ENCODE results near the gene TLE5.
"Not testable (repeated sequence)": the region's sequence is repeated elsewhere in the genome, so short reads cannot be mapped to it uniquely, and the experiment has no call there.

TLE5 gene

GRCh38 chr19:3041761-3042620, 20.3 kb downstream of the TLE5 start:
- peak overlapping the region; percentile 55 to 64 for H3K9ac ChIP-seq (ENCODE audit: low read length in 2 of 2)
- peaks cover 11% of the 10 kb centered on the region for H3K4me1 ChIP-seq (ENCODE audit: control insufficient read depth, insufficient read depth, low read length)
- H3K27ac ChIP-seq (ENCODE audit: low read length): peak overlapping the region; percentile 31
- no peaks in the 10 kb centered on the region for H3K36me3 ChIP-seq (ENCODE audit: control insufficient read depth in 2 of 2, insufficient read depth in 2 of 2, low read length in 2 of 2)
- H3K9me3 ChIP-seq (ENCODE audit: control insufficient read depth in 2 of 2, low read length in 2 of 2): no peaks in the 10 kb centered on the region
- H3K27me3 ChIP-seq (ENCODE audit: control insufficient read depth in 1 of 2, insufficient read depth in 2 of 2, low read length in 2 of 2): no peaks in the 10 kb centered on the region
- H3K4me3 ChIP-seq (ENCODE audit: low read length in 2 of 2): peak overlapping the region; percentile 47 to 62

GRCh38 chr19:3041327-3041726, 21.0 kb downstream of the TLE5 start:
- H3K4me1 ChIP-seq (ENCODE audit: control insufficient read depth, insufficient read depth, low read length): peaks cover 13% of the 10 kb centered on the region
- H3K27me3 ChIP-seq (ENCODE audit: control insufficient read depth in 1 of 2, insufficient read depth in 2 of 2, low read length in 2 of 2): no peaks in the 10 kb centered on the region
- H3K9ac ChIP-seq (ENCODE audit: low read length in 2 of 2): no peak overlapping the region
- H3K27ac ChIP-seq (ENCODE audit: low read length): no peak overlapping the region
- H3K36me3 ChIP-seq (ENCODE audit: control insufficient read depth in 2 of 2, insufficient read depth in 2 of 2, low read length in 2 of 2): no peaks in the 10 kb centered on the region
- no peaks in the 10 kb centered on the region for H3K9me3 ChIP-seq (ENCODE audit: control insufficient read depth in 2 of 2, low read length in 2 of 2)
- H3K4me3 ChIP-seq (ENCODE audit: low read length in 2 of 2): peak overlapping the region in 1 of 2 donors; percentile 40

- no peaks in the 10 kb centered on the region for H3K9me3 ChIP-seq (ENCODE audit: control insufficient read depth in 2 of 2, low read length in 2 of 2)
- H3K27me3 ChIP-seq (ENCODE audit: control insufficient read depth in 1 of 2, insufficient read depth in 2 of 2, low read length in 2 of 2): no peaks in the 10 kb centered on the region
- no peak overlapping the region for H3K27ac ChIP-seq (ENCODE audit: low read length)
- H3K4me1 ChIP-seq (ENCODE audit: control insufficient read depth, insufficient read depth, low read length): peaks cover 24% of the 10 kb centered on the region
- H3K36me3 ChIP-seq (ENCODE audit: control insufficient read depth in 2 of 2, insufficient read depth in 2 of 2, low read length in 2 of 2): no peaks in the 10 kb centered on the region
- H3K4me3 ChIP-seq (ENCODE audit: low read length in 2 of 2): no peak overlapping the region
- no peak overlapping the region for H3K9ac ChIP-seq (ENCODE audit: low read length in 2 of 2)
Measured at GRCh38 chr19:3039641-3040077, 22.6 kb downstream of the TLE5 start.

GRCh38 chr19:3039125-3039524, 23.2 kb downstream of the TLE5 start:
- Histone ChIP-seq H3K4me1 (ENCODE audit: control insufficient read depth, insufficient read depth, low read length) (peaks cover 28% of the 10 kb centered on the region), H3K9ac (ENCODE audit: low read length in 2 of 2) (no peak overlapping the region), H3K4me3 (ENCODE audit: low read length in 2 of 2) (no peak overlapping the region), H3K27ac (ENCODE audit: low read length) (no peak overlapping the region), H3K9me3 (ENCODE audit: control insufficient read depth in 2 of 2, low read length in 2 of 2) (no peaks in the 10 kb centered on the region), H3K36me3 (ENCODE audit: control insufficient read depth in 2 of 2, insufficient read depth in 2 of 2, low read length in 2 of 2) (no peaks in the 10 kb centered on the region), H3K27me3 (ENCODE audit: control insufficient read depth in 1 of 2, insufficient read depth in 2 of 2, low read length in 2 of 2) (no peaks in the 10 kb centered on the region)

GRCh38 chr19:3038214-3038613, 24.1 kb downstream of the TLE5 start:
- Histone ChIP-seq H3K9ac (ENCODE audit: low read length in 2 of 2) (no peak overlapping the region), H3K27me3 (ENCODE audit: control insufficient read depth in 1 of 2, insufficient read depth in 2 of 2, low read length in 2 of 2) (no peaks in the 10 kb centered on the region), H3K9me3 (ENCODE audit: control insufficient read depth in 2 of 2, low read length in 2 of 2) (no peaks in the 10 kb centered on the region), H3K27ac (ENCODE audit: low read length) (no peak overlapping the region), H3K36me3 (ENCODE audit: control insufficient read depth in 2 of 2, insufficient read depth in 2 of 2, low read length in 2 of 2) (no peaks in the 10 kb centered on the region), H3K4me3 (ENCODE audit: low read length in 2 of 2) (no peak overlapping the region), H3K4me1 (ENCODE audit: control insufficient read depth, insufficient read depth, low read length) (peaks cover 30% of the 10 kb centered on the region)

DNA sequence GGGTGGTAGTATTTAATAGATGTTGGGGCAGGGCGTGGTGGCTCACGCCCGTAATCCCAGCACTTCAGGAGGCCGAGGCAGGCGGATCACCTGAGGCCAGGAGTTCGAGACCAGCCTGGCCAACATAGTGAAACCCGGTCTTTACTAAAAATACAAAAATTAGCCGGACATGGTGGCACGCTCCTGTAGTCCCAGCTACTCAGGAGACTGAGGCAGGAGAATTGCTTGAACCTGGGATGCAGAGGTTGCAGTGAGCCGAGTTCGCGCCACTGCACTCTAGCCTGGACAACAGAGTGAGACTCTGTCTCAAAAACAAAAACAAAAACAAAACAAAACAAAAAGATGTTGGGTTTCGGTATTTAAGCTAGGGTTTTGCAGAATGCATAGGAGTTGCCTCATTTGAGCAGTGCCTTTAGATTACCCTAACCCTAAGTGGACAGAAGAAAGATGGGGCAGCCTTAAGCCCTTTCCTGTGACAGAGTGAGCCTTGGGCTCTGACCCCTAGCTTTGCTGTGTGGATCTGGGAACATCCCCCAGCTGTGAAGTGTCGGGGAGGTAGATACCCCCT, 25.2 kb downstream of the TLE5 start:
- not testable (repeated sequence) for H3K27ac ChIP-seq (ENCODE audit: low read length); H3K27me3 ChIP-seq (ENCODE audit: control insufficient read depth in 1 of 2, insufficient read depth in 2 of 2, low read length in 2 of 2); H3K36me3 ChIP-seq (ENCODE audit: control insufficient read depth in 2 of 2, insufficient read depth in 2 of 2, low read length in 2 of 2); H3K9ac ChIP-seq (ENCODE audit: low read length in 2 of 2); H3K4me3 ChIP-seq (ENCODE audit: low read length in 2 of 2); H3K9me3 ChIP-seq (ENCODE audit: control insufficient read depth in 2 of 2, low read length in 2 of 2)
- peaks cover 27% of the 10 kb centered on the region for H3K4me1 ChIP-seq (ENCODE audit: control insufficient read depth, insufficient read depth, low read length)

DNA sequence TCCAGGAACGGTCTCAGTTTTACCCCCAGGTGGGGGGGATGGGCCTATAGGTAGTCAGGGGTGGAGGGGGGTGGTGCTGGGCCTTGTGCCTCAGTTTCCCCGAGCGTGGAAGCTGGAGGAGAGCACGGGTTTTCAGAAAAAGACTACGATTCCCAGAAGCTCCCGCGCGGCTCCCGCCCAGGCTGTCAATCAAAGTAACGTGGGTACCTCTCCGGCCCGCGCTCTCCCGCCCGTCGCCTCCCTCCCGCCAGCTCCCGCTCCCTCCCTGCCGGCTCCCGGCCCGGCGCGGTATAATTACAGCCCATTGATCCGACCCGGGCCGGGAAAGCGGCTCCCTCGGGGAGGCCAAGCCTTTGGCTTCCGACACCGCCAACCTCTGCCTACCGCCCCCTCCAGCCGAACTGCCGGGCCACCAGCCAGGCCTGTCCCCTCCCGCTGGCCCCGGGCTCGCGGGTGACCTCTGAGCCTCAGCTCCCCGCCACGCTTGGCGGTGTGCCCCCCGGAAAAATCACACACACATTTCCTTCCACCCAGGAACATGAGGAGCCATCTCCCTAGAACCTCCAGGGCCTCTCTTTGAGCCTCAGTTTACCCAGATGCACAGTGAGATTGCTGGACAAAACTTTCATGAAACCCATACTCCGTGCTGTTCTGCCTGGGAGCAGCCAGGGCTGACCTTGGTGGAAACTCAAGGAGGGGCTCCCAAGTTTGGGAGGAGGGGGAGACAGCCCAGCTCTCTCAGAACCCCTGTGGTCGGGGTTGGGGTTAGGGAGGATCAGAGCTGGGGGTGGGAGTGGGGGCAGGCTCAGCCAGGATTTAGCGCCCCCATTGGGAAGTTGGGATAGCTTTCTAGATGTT, 25.9 kb downstream of the TLE5 start:
- Histone ChIP-seq H3K4me3 (ENCODE audit: low read length in 2 of 2) (peak overlapping the region; percentile 87 to 92), H3K4me1 (ENCODE audit: control insufficient read depth, insufficient read depth, low read length) (peaks cover 21% of the 10 kb centered on the region), H3K27me3 (ENCODE audit: control insufficient read depth in 1 of 2, insufficient read depth in 2 of 2, low read length in 2 of 2) (no peaks in the 10 kb centered on the region), H3K36me3 (ENCODE audit: control insufficient read depth in 2 of 2, insufficient read depth in 2 of 2, low read length in 2 of 2) (no peaks in the 10 kb centered on the region), H3K9me3 (ENCODE audit: control insufficient read depth in 2 of 2, low read length in 2 of 2) (no peaks in the 10 kb centered on the region), H3K9ac (ENCODE audit: low read length in 2 of 2) (peak overlapping the region; percentile 76 to 82), H3K27ac (ENCODE audit: low read length) (peak overlapping the region; percentile 90)

DNA sequence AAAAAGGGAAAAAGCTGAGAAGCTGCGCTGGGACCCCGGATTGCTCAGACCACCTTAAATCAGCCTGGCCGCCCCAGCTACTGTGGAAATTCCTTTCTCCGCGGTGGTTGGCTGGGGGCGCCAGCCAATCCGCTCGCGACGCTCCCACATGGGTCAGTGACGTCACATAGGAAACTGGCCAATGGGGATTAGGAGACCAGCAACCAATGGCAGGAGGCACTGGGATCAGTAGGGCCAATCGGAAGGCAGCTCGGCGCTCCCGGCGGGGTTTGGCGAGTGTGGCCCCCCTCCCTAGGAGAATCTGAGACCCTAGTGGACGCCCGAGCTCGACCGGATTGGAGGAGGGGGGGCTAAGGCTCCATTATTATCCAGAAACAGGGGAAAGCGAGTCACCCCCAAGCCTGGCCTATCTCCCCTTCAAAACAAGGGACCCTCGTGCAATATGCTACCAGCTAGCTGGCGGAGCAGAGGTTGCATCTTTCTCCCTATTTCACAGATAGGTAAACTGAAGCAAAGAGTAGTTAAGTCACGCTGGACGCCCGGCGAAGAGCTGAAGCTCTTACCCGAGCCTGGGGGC, 26.7 kb downstream of the TLE5 start:
- Histone ChIP-seq H3K4me3 (ENCODE audit: low read length in 2 of 2) (peak overlapping the region; percentile 87 to 92), H3K4me1 (ENCODE audit: control insufficient read depth, insufficient read depth, low read length) (peaks cover 21% of the 10 kb centered on the region), H3K27me3 (ENCODE audit: control insufficient read depth in 1 of 2, insufficient read depth in 2 of 2, low read length in 2 of 2) (no peaks in the 10 kb centered on the region), H3K9ac (ENCODE audit: low read length in 2 of 2) (peak overlapping the region; percentile 82 to 84), H3K36me3 (ENCODE audit: control insufficient read depth in 2 of 2, insufficient read depth in 2 of 2, low read length in 2 of 2) (no peaks in the 10 kb centered on the region), H3K27ac (ENCODE audit: low read length) (peak overlapping the region; percentile 90), H3K9me3 (ENCODE audit: control insufficient read depth in 2 of 2, low read length in 2 of 2) (no peaks in the 10 kb centered on the region)

DNA sequence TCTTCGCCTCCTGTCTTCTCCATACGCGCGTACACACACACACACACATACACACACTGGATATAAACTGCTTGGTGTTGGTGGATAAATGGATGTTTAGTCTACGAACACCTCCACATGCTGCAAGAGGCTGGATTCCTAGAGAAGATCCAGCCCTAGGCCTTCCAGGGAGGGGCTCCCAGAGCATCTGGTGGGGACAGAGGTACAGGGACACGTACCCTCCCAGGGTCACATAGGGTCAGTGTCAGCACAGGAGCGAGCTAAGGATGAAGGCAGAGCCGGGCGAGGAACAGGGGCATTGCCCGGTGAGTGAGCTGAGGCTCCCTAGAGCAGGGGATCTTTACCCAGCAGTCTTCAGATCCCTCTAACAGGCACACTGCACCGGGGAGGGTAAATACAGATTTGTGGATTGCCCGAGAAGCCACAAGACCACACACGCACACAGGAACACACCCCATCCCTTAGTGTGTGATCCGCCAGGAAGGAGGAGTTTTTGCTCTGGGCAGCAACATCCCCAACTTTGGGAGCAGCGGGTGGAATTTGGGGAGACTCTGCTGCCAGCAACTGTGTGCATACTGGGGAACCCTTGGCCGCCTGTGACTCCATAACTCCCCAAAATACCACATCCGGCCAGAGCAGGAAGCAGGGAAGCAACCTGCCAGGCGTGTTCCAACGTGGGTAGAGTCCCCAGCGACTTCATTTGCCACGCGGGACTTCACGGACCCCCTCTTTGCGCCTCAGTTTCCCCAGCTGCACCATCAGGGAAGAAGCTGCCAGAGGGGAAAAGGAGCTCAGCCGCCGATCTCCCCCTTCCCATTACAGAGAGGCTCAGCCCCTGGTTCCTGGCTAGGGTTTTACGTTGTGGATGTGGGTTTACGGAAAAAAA, 27.4 kb downstream of the TLE5 start:
- Histone ChIP-seq H3K9ac (ENCODE audit: low read length in 2 of 2) (peak overlapping the region; percentile 59 to 84), H3K9me3 (ENCODE audit: control insufficient read depth in 2 of 2, low read length in 2 of 2) (no peaks in the 10 kb centered on the region), H3K27ac (ENCODE audit: low read length) (peak overlapping the region; percentile 90), H3K4me3 (ENCODE audit: low read length in 2 of 2) (peak overlapping the region; percentile 80 to 87), H3K4me1 (ENCODE audit: control insufficient read depth, insufficient read depth, low read length) (peaks cover 23% of the 10 kb centered on the region), H3K27me3 (ENCODE audit: control insufficient read depth in 1 of 2, insufficient read depth in 2 of 2, low read length in 2 of 2) (no peaks in the 10 kb centered on the region), H3K36me3 (ENCODE audit: control insufficient read depth in 2 of 2, insufficient read depth in 2 of 2, low read length in 2 of 2) (no peaks in the 10 kb centered on the region)

GRCh38 chr19:3034406-3034655, 28.0 kb downstream of the TLE5 start:
- Histone ChIP-seq H3K9me3 (ENCODE audit: control insufficient read depth in 2 of 2, low read length in 2 of 2) (no peaks in the 10 kb centered on the region), H3K9ac (ENCODE audit: low read length in 2 of 2) (peak overlapping the region in 1 of 2 donors; percentile 59), H3K36me3 (ENCODE audit: control insufficient read depth in 2 of 2, insufficient read depth in 2 of 2, low read length in 2 of 2) (no peaks in the 10 kb centered on the region), H3K4me1 (ENCODE audit: control insufficient read depth, insufficient read depth, low read length) (peaks cover 28% of the 10 kb centered on the region), H3K4me3 (ENCODE audit: low read length in 2 of 2) (peak overlapping the region in 1 of 2 donors; percentile 87), H3K27me3 (ENCODE audit: control insufficient read depth in 1 of 2, insufficient read depth in 2 of 2, low read length in 2 of 2) (no peaks in the 10 kb centered on the region), H3K27ac (ENCODE audit: low read length) (peak overlapping the region; percentile 90)
